ENCODE measurements around the gene SLC39A12. TPM values are rescaled to one million over a fixed set of nuclear protein-coding genes. Genes with fewer than 3 reads are reported as not detected.

SLC39A12 gene
- total RNA-seq, 4 donors from 2014 or later: 0.11 TPM; not detected in 3

DNA sequence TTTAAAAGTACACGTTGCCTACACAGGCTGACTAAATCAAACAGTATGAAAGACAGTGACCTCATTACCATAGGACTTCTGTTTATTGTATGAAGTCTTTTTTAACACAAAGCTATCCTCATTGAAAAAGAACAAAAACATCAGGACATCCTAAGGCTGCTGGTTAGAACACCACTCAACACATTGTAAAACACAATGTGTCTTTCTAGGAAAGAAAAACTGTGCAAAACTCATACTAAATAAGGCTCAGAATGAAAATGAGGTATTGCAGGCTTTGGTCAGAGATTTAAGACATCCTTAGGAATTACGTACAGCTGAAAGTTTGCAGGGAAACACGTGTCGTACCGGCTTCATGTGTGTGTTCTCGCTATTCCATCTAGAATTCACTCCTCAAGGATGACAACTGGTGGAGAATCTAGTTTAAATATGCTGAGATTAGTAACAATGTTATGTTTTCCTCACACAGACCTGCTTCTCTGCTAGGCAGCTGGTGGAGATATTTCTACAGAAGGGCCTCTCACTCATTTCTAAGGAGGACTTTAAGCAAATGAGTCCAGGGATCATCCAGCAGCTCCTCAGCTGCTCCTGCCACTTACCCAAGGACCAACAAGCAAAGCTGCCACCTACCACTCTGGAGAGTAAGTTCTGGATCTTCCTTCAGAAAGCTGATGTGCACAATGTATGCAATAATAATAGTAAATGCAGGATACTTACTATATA is 29.3 kb downstream of the SLC39A12 start:
- TF ChIP-seq POLR2A (IDR thresholded peaks at IDR 0.05) (no peak), CTCF (IDR thresholded peaks at IDR 0.05) (no peak)
- intact Hi-C loops (cut with DNase I): no loop called here
- Histone ChIP-seq H3K4me1 (no peaks in the 10 kb centered on the region), H3K27me3 (no peaks in the 10 kb centered on the region), H3K27ac (no peak overlapping the region), H3K9me3 (no peaks in the 10 kb centered on the region), H3K4me3 (replicated peaks in 1 of 3) (no peak overlapping the region), H3K36me3 (no peaks in the 10 kb centered on the region)
- DNase-seq: no peak
- WGBS, 2 donors: 87 to 90% methylated on average over 6 of the region's 6 CpGs

DNA sequence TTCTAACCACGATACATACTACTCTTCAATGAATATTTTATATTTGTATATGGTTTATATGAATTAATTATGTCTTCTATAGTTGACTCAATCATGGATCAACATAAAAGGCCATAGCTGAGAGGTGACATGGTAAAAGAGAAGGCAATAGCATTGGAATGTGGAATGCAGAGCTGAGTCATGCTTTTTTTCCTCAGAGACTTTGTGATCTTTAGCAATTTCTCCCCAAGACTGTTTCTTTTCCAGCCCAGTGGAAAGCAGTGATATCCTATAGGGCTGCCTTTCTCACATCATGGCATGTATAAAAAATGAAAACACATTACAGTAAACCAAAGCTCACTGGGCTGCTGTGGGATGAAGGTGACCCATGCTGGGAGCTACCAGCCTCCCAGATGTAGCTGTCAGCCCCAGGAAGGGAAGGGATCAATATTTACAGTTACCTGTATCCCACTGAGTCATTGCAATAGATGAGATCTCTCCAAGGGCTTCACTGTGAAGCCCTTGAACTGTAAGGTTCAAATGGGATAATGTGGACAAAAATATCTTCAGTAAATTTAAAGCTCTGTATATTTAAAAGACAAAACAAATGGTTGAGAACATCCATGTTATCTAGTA is 30.2 kb downstream of the SLC39A12 start:
- Histone ChIP-seq H3K9me3 (no peaks in the 10 kb centered on the region), H3K27ac (peak overlapping the region in 1 of 3 donors; percentile 36), H3K27me3 (no peaks in the 10 kb centered on the region), H3K36me3 (no peaks in the 10 kb centered on the region), H3K4me1 (no peaks in the 10 kb centered on the region), H3K4me3 (replicated peaks in 1 of 3) (no peak overlapping the region)
- intact Hi-C loops (cut with DNase I): no loop called here
- TF ChIP-seq POLR2A (IDR thresholded peaks at IDR 0.05) (no peak), CTCF (IDR thresholded peaks at IDR 0.05) (no peak)
- no peak for DNase-seq
- 90 to 100% methylated on average over 1 of the region's 1 CpG for WGBS, 2 donors

GRCh38 chr10:17984056-17984455 is 32.3 kb downstream of the SLC39A12 start:
- TF ChIP-seq CTCF (IDR thresholded peaks at IDR 0.05) (no peak), POLR2A (IDR thresholded peaks at IDR 0.05) (no peak)
- Histone ChIP-seq H3K27me3 (no peaks in the 10 kb centered on the region), H3K4me3 (replicated peaks in 1 of 3) (no peak overlapping the region), H3K9me3 (no peaks in the 10 kb centered on the region), H3K27ac (no peak overlapping the region), H3K36me3 (no peaks in the 10 kb centered on the region), H3K4me1 (no peaks in the 10 kb centered on the region)
- WGBS, 2 donors: 81 to 86% methylated on average over 1 of the region's 1 CpG
- intact Hi-C loops (cut with DNase I): no loop called here
- no peak for DNase-seq

- Histone ChIP-seq H3K27ac (no peak overlapping the region), H3K4me3 (replicated peaks in 1 of 3) (no peak overlapping the region), H3K27me3 (no peaks in the 10 kb centered on the region), H3K9me3 (no peaks in the 10 kb centered on the region), H3K36me3 (no peaks in the 10 kb centered on the region), H3K4me1 (peaks cover 3 to 5% of the 10 kb centered on the region in 2 donors)
- no peak for TF ChIP-seq POLR2A (IDR thresholded peaks at IDR 0.05)
- TF ChIP-seq CTCF (IDR thresholded peaks at IDR 0.05): no peak
- 93 to 95% methylated on average over 4 of the region's 4 CpGs for WGBS, 2 donors
- no peak for DNase-seq
- intact Hi-C loops (cut with DNase I): no loop called here
Measured at GRCh38 chr10:17984563-17984962, 32.8 kb downstream of the SLC39A12 start.

Data from thyroid gland (tissue), 4 donors.